Activated T-helper 9 cell treated with anti-CD3 and anti-CD28 coated beads, Interleukin-2, amount 50 U/mL, for 16 hours (primary cell): ENCODE data around the gene CSPG5.

Source experiments
- DNase-seq: peaks from one replicate; pipeline ENCODE4 v3.0.0-alpha.2; 2020; ENCODE audit warnings: low read depth

The CSPG5 gene

GRCh38 chr3:47578691-47579632, at the start of gene CSPG5:
TSS of gene CSPG5 (minus strand) at chr3:47578865. CDS start at chr3:47578693, 172 bp downstream.
- DNase-seq = peak; percentile 5

DNA sequence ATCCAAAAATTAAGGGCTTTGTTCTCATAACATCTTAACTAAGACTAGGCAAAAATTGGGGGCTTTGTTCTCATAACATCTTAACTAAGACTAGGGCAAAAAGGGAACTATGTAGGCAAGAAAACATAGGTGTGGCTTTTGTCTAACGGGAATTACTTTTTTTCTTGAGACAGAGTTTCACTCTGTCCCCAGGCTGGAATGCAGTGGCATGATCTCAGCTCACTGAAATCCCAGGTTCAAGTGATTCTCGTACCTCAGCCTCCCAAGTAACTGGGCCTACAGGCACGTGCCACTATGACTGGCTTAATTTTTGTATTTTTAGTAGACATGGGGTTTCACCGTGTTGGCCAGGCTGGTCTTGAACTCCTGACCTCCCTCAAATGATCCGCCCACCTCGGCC, 49.8 kb upstream of the CSPG5 start:
- no peak for DNase-seq

GRCh38 chr3:47622671-47623461, 44.2 kb upstream of the CSPG5 start:
- DNase-seq = no peak

DNA sequence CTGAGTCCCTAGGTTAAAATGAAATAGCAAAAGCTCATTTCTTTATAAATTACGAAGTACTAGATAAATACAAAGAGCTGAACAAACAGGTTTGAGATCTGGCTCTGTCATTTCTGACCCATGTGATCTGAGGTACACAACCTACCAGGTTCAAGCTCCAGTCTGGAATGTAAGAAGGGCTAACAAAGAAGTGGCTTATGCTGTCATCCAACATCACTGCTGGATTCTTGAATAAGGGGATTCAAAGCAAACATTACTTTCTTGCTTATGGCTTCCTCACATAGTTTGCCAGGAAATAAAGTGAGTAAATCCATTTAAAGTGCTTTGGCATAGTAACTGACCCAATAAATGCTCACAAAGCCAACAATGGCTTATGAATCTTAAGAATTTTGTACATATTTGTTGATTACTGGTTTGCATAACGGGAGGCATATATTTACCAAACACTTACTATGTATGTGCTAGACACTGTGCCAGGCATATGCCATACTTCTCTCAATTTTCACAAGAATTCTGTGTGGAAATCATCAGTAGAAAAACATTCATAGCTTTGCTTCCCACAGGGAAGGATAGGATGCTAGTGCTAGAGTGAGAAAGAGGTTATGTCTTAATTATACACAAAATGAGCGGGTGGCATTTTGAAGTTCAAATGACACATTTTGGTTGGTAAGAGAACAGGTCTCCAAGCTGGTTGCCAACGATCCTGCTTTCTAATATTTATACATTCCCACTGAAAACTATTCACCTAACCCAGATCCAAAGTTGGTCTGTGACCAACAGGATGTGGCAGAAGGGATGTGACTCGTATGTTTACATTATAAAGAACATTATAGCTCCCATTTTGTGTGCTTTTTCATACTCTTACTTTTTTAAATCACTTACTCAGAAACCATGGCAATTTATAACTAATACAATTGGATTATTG, 38.7 kb upstream of the CSPG5 start:
- DNase-seq = no peak

DNA sequence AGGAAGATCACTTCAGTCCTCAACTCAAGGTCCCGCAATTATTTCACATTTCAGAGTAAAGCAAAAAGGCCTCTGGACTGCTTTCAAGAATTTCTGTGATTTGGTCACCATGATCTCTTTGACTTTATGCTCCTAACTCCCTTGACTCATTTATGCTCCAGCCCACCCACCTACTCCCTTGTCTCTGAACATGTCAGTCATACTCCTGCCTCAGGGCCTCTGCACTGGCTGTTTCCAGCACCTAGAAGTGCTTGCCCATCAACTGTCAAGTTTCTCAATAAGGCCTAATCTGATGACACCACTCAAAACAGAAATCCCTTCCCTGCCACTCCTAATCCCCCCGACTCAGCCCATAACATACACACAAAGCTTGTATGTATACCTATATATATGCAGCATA, 36.1 kb upstream of the CSPG5 start:
- DNase-seq = no peak

DNA sequence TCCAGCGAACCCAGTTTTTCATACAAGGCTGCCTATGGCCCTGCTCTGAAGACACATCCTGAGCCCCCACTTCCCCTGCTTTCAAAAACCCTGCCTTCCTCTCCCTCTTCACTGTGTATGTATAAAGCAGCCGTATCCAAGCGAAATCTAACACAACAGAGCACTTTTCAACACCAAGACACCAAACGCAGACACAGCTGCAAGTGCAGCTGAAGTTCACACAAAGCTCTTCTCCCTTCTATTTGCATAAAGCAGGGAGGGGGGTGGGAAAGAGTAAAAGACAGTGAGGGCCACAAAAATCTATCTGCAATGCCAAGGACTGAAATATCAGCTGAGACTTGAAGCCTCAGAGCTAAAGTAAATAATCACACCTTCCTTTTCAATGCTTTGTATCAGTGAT, 35.1 kb upstream of the CSPG5 start:
- DNase-seq = no peak

GRCh38 chr3:47612879-47613278, 34.2 kb upstream of the CSPG5 start:
- DNase-seq = no peak

DNA sequence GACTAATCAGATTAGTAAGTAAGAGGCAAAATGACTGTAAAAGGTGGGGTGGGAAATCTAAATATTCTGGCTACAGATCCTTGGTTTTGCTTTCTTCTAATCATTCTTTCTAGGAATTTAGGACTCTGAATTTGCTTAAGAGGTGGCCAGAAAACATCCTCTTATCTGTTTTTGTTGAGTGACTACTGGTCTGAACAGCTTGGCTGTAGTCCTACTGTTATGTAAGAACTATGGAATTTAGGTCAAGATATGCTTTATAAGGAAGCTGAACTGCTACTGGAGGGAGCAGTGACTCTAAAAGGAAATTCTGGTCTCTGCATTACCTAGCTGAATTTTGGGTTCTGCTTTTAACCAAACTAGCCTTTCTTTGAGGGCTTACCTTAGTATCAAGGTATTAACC, 33.5 kb upstream of the CSPG5 start:
- DNase-seq = no peak

GRCh38 chr3:47611576-47611975, 32.9 kb upstream of the CSPG5 start:
- no peak for DNase-seq

DNA sequence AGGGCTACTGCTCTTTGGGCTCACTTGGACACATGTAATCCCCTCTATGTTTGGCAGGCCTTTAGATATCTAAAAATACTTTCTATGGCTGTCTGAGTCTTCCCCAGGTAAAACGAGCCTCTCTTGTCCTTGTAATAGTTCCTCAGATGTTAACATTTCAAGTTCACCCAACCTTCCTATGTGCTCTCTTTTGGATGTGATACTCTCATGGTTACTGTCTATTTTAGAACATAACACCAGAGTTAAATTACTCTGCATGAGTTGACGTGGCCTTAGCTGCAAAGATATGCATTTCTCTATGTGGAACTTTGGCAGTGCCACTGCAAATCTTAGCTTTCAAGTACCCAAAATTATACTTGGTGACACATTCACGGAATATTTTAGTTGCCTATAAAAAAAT, 31.9 kb upstream of the CSPG5 start:
- no peak for DNase-seq

- no peak for DNase-seq
Measured at GRCh38 chr3:47607335-47607734, 28.7 kb upstream of the CSPG5 start.

GRCh38 chr3:47606165-47606564, 27.5 kb upstream of the CSPG5 start:
- no peak for DNase-seq

GRCh38 chr3:47605652-47606051, 27.0 kb upstream of the CSPG5 start:
- no peak for DNase-seq

DNA sequence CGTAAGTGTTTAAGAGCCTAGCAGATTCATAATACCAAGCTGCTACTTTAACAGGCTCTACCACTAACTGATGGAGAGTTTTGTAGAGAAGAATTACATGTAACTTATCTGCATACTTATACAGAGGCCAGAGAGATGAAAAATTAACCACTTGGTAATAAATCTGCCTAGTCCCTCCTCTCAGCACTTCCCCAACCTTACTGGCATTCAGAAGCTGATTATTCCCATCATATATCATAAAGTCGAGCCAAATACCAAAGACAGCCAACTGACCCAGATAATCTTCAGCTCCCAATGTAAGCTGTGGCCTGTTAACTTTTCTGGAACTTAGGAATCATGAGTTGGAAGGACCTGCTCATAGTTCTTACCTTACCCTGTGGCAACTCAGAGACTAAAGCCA, 25.5 kb upstream of the CSPG5 start:
- no peak for DNase-seq

GRCh38 chr3:47603332-47603731, 24.7 kb upstream of the CSPG5 start:
- DNase-seq = no peak

DNA sequence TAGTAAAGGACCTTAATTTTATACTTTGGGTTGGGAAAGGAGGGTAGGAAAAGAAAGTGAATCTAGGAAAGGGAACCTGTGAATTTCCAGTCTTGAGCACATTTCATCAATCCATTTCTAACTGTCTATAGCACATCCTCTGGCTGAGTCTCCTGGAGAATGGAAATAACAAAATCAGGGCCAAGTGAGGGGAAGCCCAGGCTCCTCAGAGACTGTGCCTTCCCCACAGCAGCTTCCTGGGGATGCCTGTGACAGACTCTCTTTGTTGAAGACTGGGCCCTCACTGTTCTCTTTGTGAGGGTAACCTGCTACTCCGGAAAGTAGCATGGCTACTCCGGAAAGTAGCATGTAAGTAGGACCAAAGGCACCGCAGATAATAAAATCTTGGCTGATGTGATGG, 22.6 kb upstream of the CSPG5 start:
- no peak for DNase-seq

- DNase-seq = no peak
Measured at GRCh38 chr3:47594792-47595191, 16.1 kb upstream of the CSPG5 start.

DNA sequence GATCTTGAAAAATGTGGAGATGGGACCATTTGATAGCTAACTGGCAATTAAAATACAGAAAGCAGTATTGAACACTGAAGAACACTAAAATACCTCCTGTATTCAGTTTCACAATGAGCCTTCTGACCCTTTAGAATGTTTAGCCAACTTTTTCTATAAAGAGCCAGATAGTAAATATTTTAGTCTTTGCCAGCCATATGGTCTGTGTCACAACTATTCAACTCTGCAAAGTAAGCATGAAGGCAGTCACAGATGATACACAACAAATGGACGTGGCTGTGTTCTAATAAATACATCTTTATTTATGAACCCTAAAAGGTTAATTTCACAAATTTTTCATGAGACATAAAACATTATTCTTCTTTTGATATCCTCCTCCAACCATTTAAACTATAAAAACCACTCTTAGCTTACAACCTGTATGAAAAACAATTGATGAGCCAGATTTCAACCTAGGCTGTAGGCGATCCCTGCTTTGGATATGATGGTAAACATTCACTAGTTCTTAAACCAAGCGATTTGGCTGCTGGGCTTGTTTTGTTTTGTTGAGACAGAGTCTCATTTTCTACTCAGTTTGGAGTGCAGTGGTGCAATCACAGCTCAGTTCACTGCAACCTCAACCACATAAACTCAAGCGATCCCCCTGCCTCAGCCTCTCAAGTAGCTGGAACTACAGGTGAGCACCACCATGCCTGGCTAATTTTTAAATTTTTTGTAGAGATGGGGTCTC, 13.6 kb upstream of the CSPG5 start:
- no peak for DNase-seq

GRCh38 chr3:47590216-47590615, 11.6 kb upstream of the CSPG5 start:
- DNase-seq = no peak

DNA sequence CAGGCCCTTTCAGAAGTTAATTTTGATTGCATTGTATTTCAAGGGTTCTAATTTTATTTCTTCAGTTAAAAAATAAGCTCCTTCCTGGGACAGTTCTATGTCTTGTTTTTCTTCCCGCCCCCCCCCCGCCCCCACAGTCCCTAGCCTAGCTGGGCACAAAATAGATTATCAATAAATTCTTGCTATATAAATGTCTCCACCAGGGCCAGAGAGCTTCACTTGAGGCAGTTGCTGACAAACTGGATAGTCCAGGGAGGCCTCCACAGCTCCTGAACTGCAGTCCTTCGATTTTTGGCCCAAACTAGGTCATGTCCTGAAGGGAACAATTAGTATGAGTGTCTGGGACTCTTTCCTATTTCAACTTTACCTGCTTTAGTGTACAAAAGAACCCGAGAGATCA, 9.9 kb upstream of the CSPG5 start:
- no peak for DNase-seq

GRCh38 chr3:47588053-47588452, 9.4 kb upstream of the CSPG5 start:
- no peak for DNase-seq
